DMS53 treated with DMSO at 0.1 percent for 48 hours (cell line): Measurements from ENCODE around the gene U2AF1.
"Not testable (repeated sequence)": the region's sequence is repeated elsewhere in the genome, so short reads cannot be mapped to it uniquely, and the experiment has no call there.

Experiments
- DNase-seq: peaks from one replicate; lab custom pipeline; 2025; ENCODE audit not compliant: unreplicated experiment; lab: John Stamatoyannopoulos, UW

Gene U2AF1

GRCh38 chr21:43106965-43107793 is at the start of gene U2AF1:
TSS of gene U2AF1 (minus strand) at chr21:43107570. CDS start at chr21:43107494, 76 bp downstream.
- DNase-seq: not testable (repeated sequence)

- DNase-seq: not testable (repeated sequence)
Measured at GRCh38 chr21:43153601-43154000, 46.2 kb upstream of the U2AF1 start.

- not testable (repeated sequence) for DNase-seq
Measured at GRCh38 chr21:43149344-43149743, 42.0 kb upstream of the U2AF1 start.

GRCh38 chr21:43147999-43148398 is 40.6 kb upstream of the U2AF1 start:
- not testable (repeated sequence) for DNase-seq

GRCh38 chr21:43146637-43147036 is 39.3 kb upstream of the U2AF1 start:
- DNase-seq: not testable (repeated sequence)

- not testable (repeated sequence) for DNase-seq
Measured at GRCh38 chr21:43141407-43141806, 34.0 kb upstream of the U2AF1 start.

GRCh38 chr21:43138944-43139343 is 31.6 kb upstream of the U2AF1 start:
- not testable (repeated sequence) for DNase-seq

- DNase-seq: not testable (repeated sequence)
Measured at GRCh38 chr21:43134520-43134919, 27.1 kb upstream of the U2AF1 start.

GRCh38 chr21:43130094-43130493 is 22.7 kb upstream of the U2AF1 start:
- DNase-seq: not testable (repeated sequence)

GRCh38 chr21:43115956-43116355 is 8.6 kb upstream of the U2AF1 start:
- DNase-seq: not testable (repeated sequence)

GRCh38 chr21:43114483-43114882 is 7.1 kb upstream of the U2AF1 start:
- DNase-seq: not testable (repeated sequence)

GRCh38 chr21:43109006-43109405 is 1.6 kb upstream of the U2AF1 start:
- DNase-seq: not testable (repeated sequence)

- DNase-seq: not testable (repeated sequence)
Measured at GRCh38 chr21:43108177-43108576, 807 bp upstream of the U2AF1 start.

- DNase-seq: not testable (repeated sequence)
Measured at GRCh38 chr21:43107794-43108137, 396 bp upstream of the U2AF1 start.

GRCh38 chr21:43104642-43105041 is 2.7 kb downstream of the U2AF1 start:
- not testable (repeated sequence) for DNase-seq

GRCh38 chr21:43102281-43102680 is 5.1 kb downstream of the U2AF1 start:
- DNase-seq: not testable (repeated sequence)

- not testable (repeated sequence) for DNase-seq
Measured at GRCh38 chr21:43101676-43102075, 5.7 kb downstream of the U2AF1 start.

GRCh38 chr21:43101000-43101399 is 6.4 kb downstream of the U2AF1 start:
- not testable (repeated sequence) for DNase-seq

GRCh38 chr21:43091979-43092614 is 15.3 kb downstream of the U2AF1 start:
- not testable (repeated sequence) for DNase-seq

GRCh38 chr21:43090947-43091346 is 16.4 kb downstream of the U2AF1 start:
- not testable (repeated sequence) for DNase-seq

GRCh38 chr21:43089463-43089862 is 17.9 kb downstream of the U2AF1 start:
- not testable (repeated sequence) for DNase-seq
